ENCODE measurements around the gene SSC5D.

Gene SSC5D

GRCh38 chr19:55473225-55474012 lies 14.8 kb upstream of the SSC5D start:
- no peak for DNase-seq (ENCODE audit: low read depth)

GRCh38 chr19:55474269-55475265 lies 13.7 kb upstream of the SSC5D start:
- DNase-seq (ENCODE audit: low read depth), result no peak

- DNase-seq (ENCODE audit: low read depth), result peak; percentile 97
These were observed 12.0 kb upstream of the SSC5D start, which contains the start of gene ZNF628 for GRCh38 chr19:55476100-55476775. Gene ZNF628, plus strand, starts transcription at chr19:55476617. Its CDS starts 3,294 bp downstream, at chr19:55479911.

- DNase-seq (ENCODE audit: low read depth), result no peak
These were observed 10.3 kb upstream of the SSC5D start for GRCh38 chr19:55477905-55478304.

- DNase-seq (ENCODE audit: low read depth), result no peak
These were observed 9.9 kb upstream of the SSC5D start for GRCh38 chr19:55478364-55478763.

- DNase-seq (ENCODE audit: low read depth), result no peak
These were observed 9.2 kb upstream of the SSC5D start for GRCh38 chr19:55479045-55479444.

- DNase-seq (ENCODE audit: low read depth), result no peak
These were observed 8.6 kb upstream of the SSC5D start for GRCh38 chr19:55479451-55480230.

GRCh38 chr19:55481148-55481793 lies 7.0 kb upstream of the SSC5D start:
- no peak for DNase-seq (ENCODE audit: low read depth)

- DNase-seq (ENCODE audit: low read depth), result no peak
These were observed 6.5 kb upstream of the SSC5D start for GRCh38 chr19:55481794-55482155.

GRCh38 chr19:55482156-55482961 lies 5.9 kb upstream of the SSC5D start:
- no peak for DNase-seq (ENCODE audit: low read depth)

GRCh38 chr19:55482967-55483705 lies 5.1 kb upstream of the SSC5D start:
- DNase-seq (ENCODE audit: low read depth), result no peak

- no peak for DNase-seq (ENCODE audit: low read depth)
These were observed 4.3 kb upstream of the SSC5D start for GRCh38 chr19:55483706-55484592.

GRCh38 chr19:55484593-55485438 lies 3.4 kb upstream of the SSC5D start, which contains the start of gene NAT14:
Gene NAT14, plus strand, starts transcription at chr19:55485188. Its CDS starts 521 bp downstream, at chr19:55485709.
- DNase-seq (ENCODE audit: low read depth), result peak; percentile 83

GRCh38 chr19:55485439-55486011 lies 2.7 kb upstream of the SSC5D start:
- DNase-seq (ENCODE audit: low read depth), result no peak

- DNase-seq (ENCODE audit: low read depth), result no peak
These were observed 1.9 kb upstream of the SSC5D start for GRCh38 chr19:55486043-55486970.
